Sigmoid colon (tissue), 7 donors: ENCODE results near the gene FOLR1. TPM values are rescaled to one million over a fixed set of nuclear protein-coding genes. Genes with fewer than 3 reads are reported as not detected.
"Not testable (repeated sequence)": the region's sequence is repeated elsewhere in the genome, so short reads cannot be mapped to it uniquely, and the experiment has no call there.

Experiments
- DNase-seq: peaks from one replicate; pipeline ENCODE4 v3.0.0-alpha.2; 2019
- H3K27ac ChIP-seq, 4 donors: fragments of 200-600 bp; sonication (generic); one replicate each; pipeline ENCODE4 v1.5.1; 2016 to 2019; ENCODE audit warnings: mild to moderate bottlenecking in 1 of 4
- H3K27me3 ChIP-seq, 3 donors: fragments of 200-600 bp; sonication (generic); one replicate each; pipeline ENCODE4 v1.5.1; 2019; ENCODE audit warnings: mild to moderate bottlenecking in 1 of 3
- H3K36me3 ChIP-seq, 4 donors: fragments of 200-600 bp; sonication (generic); one replicate each; pipeline ENCODE4 v1.5.1; 2016 to 2019
- H3K4me1 ChIP-seq, 4 donors: fragments of 200-600 bp; sonication (generic); one replicate each; pipeline ENCODE4 v1.5.1; 2017 to 2019
- H3K4me3 ChIP-seq, 4 donors: fragments of 200-600 bp; sonication (generic); one replicate each; pipeline ENCODE4 v1.5.1; 2017 to 2019; ENCODE audit warnings: mild to moderate bottlenecking in 2 of 4, moderate library complexity in 1 of 4
- H3K9me3 ChIP-seq, 4 donors: fragments of 200-600 bp in 3 of 4; sonication (generic) in 3 of 4; one replicate each; pipeline versions ENCODE4 v1.5.1 to v1.6.1; 2013 to 2019
- EP300 ChIP-seq, 4 donors: sonication (generic); formaldehyde crosslinking; IDR thresholded peaks; one replicate each; pipeline ENCODE4 v1.6.1; 2017; ENCODE audit warnings: antibody characterized with exemption in 4 of 4
- POLR2A ChIP-seq, 2 donors: fragments of 450-650 bp; IDR thresholded peaks; one replicate each; pipeline ENCODE4 v1.6.1; 2016; ENCODE audit warnings: antibody characterized with exemption in 2 of 2, mild to moderate bottlenecking in 2 of 2, moderate library complexity in 2 of 2
- POLR2AphosphoS5 ChIP-seq, 4 donors: sonication (generic); formaldehyde crosslinking; IDR thresholded peaks; one replicate each; pipeline ENCODE4 v1.6.1; 2017; ENCODE audit warnings: antibody characterized with exemption in 4 of 4
- WGBS, 2 donors: extraction: QIAGEN DNeasy Blood & Tissue Kit; methylation state at CpG; one replicate each; pipeline ENCODE4 v1.1.7; 2013; 5-methylcytosine and 5-hydroxymethylcytosine counted together
- intact Hi-C: fragments of 100-400 bp; cut with DNase I; formaldehyde crosslinking; loops from one replicate; pipeline ENCODE4 v1.15.1; 2023
- polyA plus RNA-seq, 3 donors: library from polyadenylated mRNA; stranded (reverse); fragments of 200-250 nt; gene quantifications; one replicate each; pipeline ENCODE4 v1.2.3, GENCODE V29; 2013
- total RNA-seq, 4 donors: library from RNA; depleted of rRNA; stranded (reverse); fragments of >200 nt; gene quantifications; one replicate each; pipeline ENCODE4 v1.1.0, GENCODE V29; 2016
- TF ChIP-seq, protein P1 (sequence below), 4 experiments: fragments of 450-650 bp in 3 of 4; fragments of 200-600 bp in 1 of 4; IDR thresholded peaks; one replicate each; pipeline ENCODE4 v1.5.1; 2016 to 2019; ENCODE audit warnings: antibody characterized with exemption in 4 of 4, mild to moderate bottlenecking in 3 of 4, moderate library complexity in 2 of 4
- donor health status: healthy with polysubstance abuse.
- donor health status: Bipolar disorder and iron deficiency.
- donor health status: healthy.

Gene FOLR1
- total RNA-seq (under 1 TPM in 1 of 4 donors, not detected in 3; 0.71 TPM), polyA plus RNA-seq (under 1 TPM in 1 of 3 donors, not detected in 2; 0.15 TPM)

- H3K4me1 ChIP-seq: no peaks in the 10 kb centered on the region
- no peak within 1 kb of the TSS for H3K27ac ChIP-seq
- no peak within 1 kb of the TSS for H3K4me3 ChIP-seq
- no peaks in the 10 kb centered on the region for H3K27me3 ChIP-seq
- intact Hi-C loops: no loop called here
- DNase-seq: no peak
- no peaks in the 10 kb centered on the region for H3K9me3 ChIP-seq
- H3K36me3 ChIP-seq: no peaks in the 10 kb centered on the region
- WGBS, 2 donors: 82 to 90% methylated on average over 5 of the region's 5 CpGs
- TF ChIP-seq, protein P1, sequence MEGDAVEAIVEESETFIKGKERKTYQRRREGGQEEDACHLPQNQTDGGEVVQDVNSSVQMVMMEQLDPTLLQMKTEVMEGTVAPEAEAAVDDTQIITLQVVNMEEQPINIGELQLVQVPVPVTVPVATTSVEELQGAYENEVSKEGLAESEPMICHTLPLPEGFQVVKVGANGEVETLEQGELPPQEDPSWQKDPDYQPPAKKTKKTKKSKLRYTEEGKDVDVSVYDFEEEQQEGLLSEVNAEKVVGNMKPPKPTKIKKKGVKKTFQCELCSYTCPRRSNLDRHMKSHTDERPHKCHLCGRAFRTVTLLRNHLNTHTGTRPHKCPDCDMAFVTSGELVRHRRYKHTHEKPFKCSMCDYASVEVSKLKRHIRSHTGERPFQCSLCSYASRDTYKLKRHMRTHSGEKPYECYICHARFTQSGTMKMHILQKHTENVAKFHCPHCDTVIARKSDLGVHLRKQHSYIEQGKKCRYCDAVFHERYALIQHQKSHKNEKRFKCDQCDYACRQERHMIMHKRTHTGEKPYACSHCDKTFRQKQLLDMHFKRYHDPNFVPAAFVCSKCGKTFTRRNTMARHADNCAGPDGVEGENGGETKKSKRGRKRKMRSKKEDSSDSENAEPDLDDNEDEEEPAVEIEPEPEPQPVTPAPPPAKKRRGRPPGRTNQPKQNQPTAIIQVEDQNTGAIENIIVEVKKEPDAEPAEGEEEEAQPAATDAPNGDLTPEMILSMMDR (IDR thresholded peaks at IDR 0.05): no peak
- TF ChIP-seq EP300 (IDR thresholded peaks at IDR 0.05) (no peak), POLR2A (IDR thresholded peaks at IDR 0.05) (no peak), POLR2AphosphoS5 (IDR thresholded peaks at IDR 0.05) (no peak)
These were observed at the start of gene FOLR1 for GRCh38 chr11:72191961-72192381. Gene FOLR1 (plus strand): TSS chr11:72192140. CDS start chr11:72192174, 34 bp downstream.

DNA sequence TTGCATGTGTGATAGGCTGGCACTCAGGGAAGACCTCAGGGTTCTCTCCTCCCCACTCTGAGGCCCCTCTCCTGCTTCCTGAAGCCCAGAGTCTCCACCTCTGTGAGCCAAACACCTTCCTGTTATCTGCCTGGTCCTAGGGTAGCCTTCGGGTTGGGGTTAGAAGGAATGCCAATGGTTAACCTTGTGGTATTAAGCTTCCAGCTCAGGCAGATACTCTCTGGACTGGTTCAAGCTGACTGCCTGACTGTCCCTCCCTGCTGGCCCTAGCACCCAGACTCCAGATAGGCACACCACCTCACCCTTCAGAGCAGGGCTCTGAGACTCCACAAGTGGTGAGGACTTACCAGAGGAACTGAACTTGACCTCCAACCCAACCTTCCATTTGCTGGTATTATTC lies 49.4 kb upstream of the FOLR1 start:
- intact Hi-C loops, H3K27me3 ChIP-seq: not testable (repeated sequence)

DNA sequence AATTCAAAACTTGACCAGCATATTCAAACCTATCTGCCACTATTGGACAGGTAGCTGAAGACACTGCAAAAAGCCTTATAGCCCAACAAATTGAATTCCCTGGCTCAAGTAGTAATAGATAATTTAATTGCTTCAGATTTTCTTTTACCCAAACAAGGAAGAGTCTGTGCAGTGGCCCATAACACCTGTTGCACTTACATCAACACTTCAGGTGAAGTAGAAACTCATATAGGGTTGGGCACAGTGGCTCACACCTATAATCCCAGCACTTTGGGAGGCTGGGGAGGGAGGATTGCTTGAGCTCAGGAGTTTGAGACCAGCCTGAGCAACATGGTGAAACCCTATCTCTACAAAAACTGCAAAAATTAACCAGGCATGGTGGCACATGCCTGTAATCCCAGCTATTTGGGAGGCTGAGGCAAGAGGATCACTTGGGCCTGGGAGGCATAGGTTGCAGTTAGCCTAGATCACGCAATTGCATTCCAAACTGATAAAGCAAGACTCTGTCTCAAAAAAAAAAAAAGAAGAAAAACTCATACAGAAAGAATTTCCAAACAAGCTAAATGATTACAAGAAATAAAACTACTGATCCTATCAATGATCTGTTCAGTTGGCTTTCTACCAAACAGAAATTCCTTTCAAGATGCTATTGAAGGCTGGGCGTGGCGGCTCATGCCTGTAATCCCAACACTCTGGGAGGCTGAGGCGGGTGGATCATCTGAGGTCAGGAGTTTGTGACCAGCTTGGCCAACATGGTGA lies 47.0 kb upstream of the FOLR1 start:
- no peaks in the 10 kb centered on the region for H3K9me3 ChIP-seq
- H3K4me1 ChIP-seq: no peaks in the 10 kb centered on the region
- no peak for DNase-seq
- no peak overlapping the region for H3K27ac ChIP-seq
- no peak for TF ChIP-seq POLR2AphosphoS5 (IDR thresholded peaks at IDR 0.05)
- no peak for TF ChIP-seq EP300 (IDR thresholded peaks at IDR 0.05)
- TF ChIP-seq, protein P1 (IDR thresholded peaks at IDR 0.05): no peak
- TF ChIP-seq POLR2A (IDR thresholded peaks at IDR 0.05): no peak
- H3K27me3 ChIP-seq: no peaks in the 10 kb centered on the region
- no peaks in the 10 kb centered on the region for H3K36me3 ChIP-seq
- H3K4me3 ChIP-seq: no peak overlapping the region
- intact Hi-C loops: loop anchor here (2.0 to 5.0 kb wide), 2 partner anchors 118 to 168 kb away; no protein-coding TSS in a partner anchor
- WGBS, 2 donors: 46 to 79% methylated on average over 4 of the region's 4 CpGs

More for the DNA sequence above, 49.4 kb upstream of the FOLR1 start:
- not testable (repeated sequence) for H3K27ac ChIP-seq, H3K9me3 ChIP-seq, H3K4me3 ChIP-seq, H3K36me3 ChIP-seq, H3K4me1 ChIP-seq, DNase-seq
- 26 to 90% methylated on average over 1 of the region's 1 CpG for WGBS, 2 donors

GRCh38 chr11:72146625-72147024 lies 45.3 kb upstream of the FOLR1 start:
- no peaks in the 10 kb centered on the region for H3K4me1 ChIP-seq
- no peak overlapping the region for H3K4me3 ChIP-seq
- H3K27ac ChIP-seq: no peak overlapping the region
- TF ChIP-seq EP300 (IDR thresholded peaks at IDR 0.05) (no peak), POLR2AphosphoS5 (IDR thresholded peaks at IDR 0.05) (no peak), POLR2A (IDR thresholded peaks at IDR 0.05) (no peak)
- TF ChIP-seq, protein P1 (IDR thresholded peaks at IDR 0.05): no peak
- intact Hi-C loops: loop anchor here (5.0 kb wide), 1 partner anchor 119 kb away; no protein-coding TSS in a partner anchor
- no peaks in the 10 kb centered on the region for H3K36me3 ChIP-seq
- DNase-seq: no peak
- H3K27me3 ChIP-seq: no peaks in the 10 kb centered on the region
- no peaks in the 10 kb centered on the region for H3K9me3 ChIP-seq
- 38 to 41% methylated on average over 2 of the region's 2 CpGs for WGBS, 2 donors

GRCh38 chr11:72150882-72151281 lies 41.1 kb upstream of the FOLR1 start:
- H3K4me1 ChIP-seq: no peaks in the 10 kb centered on the region
- no peaks in the 10 kb centered on the region for H3K9me3 ChIP-seq
- DNase-seq: no peak
- H3K27ac ChIP-seq: no peak overlapping the region
- intact Hi-C loops: no loop called here
- 75 to 85% methylated on average over 4 of the region's 4 CpGs for WGBS, 2 donors
- no peaks in the 10 kb centered on the region for H3K36me3 ChIP-seq
- TF ChIP-seq POLR2AphosphoS5 (IDR thresholded peaks at IDR 0.05) (no peak), EP300 (IDR thresholded peaks at IDR 0.05) (no peak), POLR2A (IDR thresholded peaks at IDR 0.05) (no peak)
- TF ChIP-seq, protein P1 (IDR thresholded peaks at IDR 0.05): no peak
- no peak overlapping the region for H3K4me3 ChIP-seq
- H3K27me3 ChIP-seq: no peaks in the 10 kb centered on the region

GRCh38 chr11:72153874-72154273 lies 38.1 kb upstream of the FOLR1 start:
- H3K27me3 ChIP-seq, H3K4me3 ChIP-seq, H3K27ac ChIP-seq, H3K9me3 ChIP-seq, DNase-seq, H3K36me3 ChIP-seq, H3K4me1 ChIP-seq, intact Hi-C loops: not testable (repeated sequence)
- 88 to 91% methylated on average over 6 of the region's 6 CpGs for WGBS, 2 donors
